GM15510 (cell line): ENCODE data around the gene MISFA.

Source experiments
- POLR2A ChIP-seq: IDR thresholded peaks from 3 replicates; pipeline ENCODE4 v1.6.1; 2011; ENCODE audit warnings: borderline replicate concordance; ENCODE audit not compliant: insufficient read length; ENCODE audit errors: extremely low read depth

MISFA gene

DNA sequence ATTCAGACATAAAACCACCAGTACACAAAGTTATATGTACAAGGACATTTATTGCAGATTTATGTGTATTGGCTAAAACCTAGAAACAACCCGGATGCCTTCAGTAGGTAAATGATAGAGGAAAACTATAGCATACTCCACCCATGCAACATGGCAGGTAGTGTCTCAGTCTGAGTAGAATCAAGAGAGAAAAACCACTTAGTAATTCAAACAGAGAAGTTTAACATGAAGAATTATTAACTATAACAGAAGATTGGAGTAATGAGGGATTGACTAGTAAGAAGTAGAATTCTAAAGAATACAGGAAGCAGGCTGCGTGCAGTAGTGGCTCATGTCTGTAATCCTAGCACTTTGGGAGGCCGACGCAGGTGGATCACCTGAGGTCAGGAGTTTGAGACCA, 50.8 kb downstream of the MISFA start:
- no peak for TF ChIP-seq POLR2A

DNA sequence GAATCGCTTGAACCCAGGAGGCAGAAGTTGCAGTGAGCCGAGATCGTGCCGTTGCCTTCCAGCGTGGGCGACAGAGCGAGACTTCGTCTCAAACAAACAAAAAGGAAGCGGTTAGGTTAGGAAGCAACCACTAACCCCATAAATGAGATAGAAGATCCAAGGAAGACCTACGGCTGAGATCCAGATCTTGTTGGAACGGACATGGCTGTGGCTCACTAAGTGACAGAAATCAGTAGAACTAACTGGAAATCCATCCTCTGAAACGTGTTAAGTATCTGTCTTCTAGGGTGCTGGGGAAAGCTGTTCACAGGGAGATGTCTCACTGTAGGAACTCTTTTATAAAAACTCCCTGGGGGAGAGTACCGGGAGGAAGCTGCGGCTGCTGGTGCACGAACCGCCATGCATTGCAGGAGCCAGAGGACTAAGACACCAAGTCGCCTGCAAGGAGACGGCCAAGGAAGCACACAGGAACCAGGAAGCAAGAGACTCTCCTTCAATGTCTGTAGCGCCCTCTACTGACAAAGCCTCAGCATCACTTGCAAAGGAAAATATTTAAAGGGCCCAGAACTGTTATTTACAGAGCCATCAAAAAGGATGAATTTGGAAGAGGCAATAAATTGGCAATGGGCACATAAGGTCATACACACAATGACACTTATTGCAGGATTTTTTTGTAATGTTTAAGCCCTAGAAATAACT, 51.4 kb downstream of the MISFA start:
- TF ChIP-seq POLR2A, result no peak
